Purkinje cell (primary cell): ENCODE results near the gene CRP. TPM values are rescaled to one million over a fixed set of nuclear protein-coding genes. Genes with fewer than 3 reads are reported as not detected.

Source experiments
- polyA plus RNA-seq: library from polyadenylated mRNA; unstranded; fragments of >200 nt; fragmentation: Nextera tagmentation; gene quantifications from 2 replicates; pipeline ENCODE4 v1.2.1, GENCODE V29; 2014

CRP gene
- polyA plus RNA-seq = not detected in 2 replicates

DNA sequence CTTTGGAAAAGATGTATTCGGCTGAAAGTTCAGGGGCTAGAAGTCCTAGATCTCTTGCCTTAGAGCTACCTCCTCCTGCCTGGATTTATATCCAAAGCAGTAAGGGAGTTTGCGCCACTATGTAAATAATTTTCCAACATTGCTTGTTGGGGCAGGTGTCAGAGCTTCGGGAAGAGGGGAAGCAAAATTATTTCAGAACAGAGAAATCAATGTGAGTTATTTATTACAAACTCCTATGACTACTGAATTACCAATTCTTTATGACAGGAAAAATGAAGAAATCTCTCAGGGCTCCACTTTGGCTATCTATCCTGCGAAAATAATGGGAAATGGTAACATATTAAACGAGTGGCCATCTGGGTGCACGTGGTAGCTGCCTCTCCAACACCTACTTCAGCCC, at the start of gene CRP:
TSS of gene CRP (minus strand) at position 61 of the 400 bp plus-strand sequence. CDS start 104 bp downstream, outside the sequence.

Other genes with a start within 250 kb of the CRP start
- not detected in 2 replicates for gene OR10J5, start 178.6 kb downstream of the CRP start, polyA plus RNA-seq
- not detected in 2 replicates for gene APCS, start 126.8 kb downstream of the CRP start, polyA plus RNA-seq
- 0.87 and 3.0 TPM in 2 replicates for gene DUSP23, start 66.4 kb upstream of the CRP start, polyA plus RNA-seq
- gene FCRL6, start 87.8 kb upstream of the CRP start, polyA plus RNA-seq = not detected in 2 replicates
- not detected in 2 replicates for gene SLAMF8, start 112.3 kb upstream of the CRP start, polyA plus RNA-seq
- not detected in 2 replicates for gene VSIG8, start 148.1 kb upstream of the CRP start, polyA plus RNA-seq
- 1.2 and 2.1 TPM in 2 replicates for gene CFAP45, start 185.6 kb upstream of the CRP start, polyA plus RNA-seq
- gene TAGLN2, start 210.9 kb upstream of the CRP start, polyA plus RNA-seq = 0.36 and 3.3 TPM in 2 replicates
- gene IGSF9, start 231.0 kb upstream of the CRP start, polyA plus RNA-seq = not detected in 2 replicates
- not detected in 2 replicates for gene SLAMF9, start 239.6 kb upstream of the CRP start, polyA plus RNA-seq